GM21390 (cell line): ENCODE results near the gene CLINT1.

ENCODE experiments used
- ATAC-seq: cut with Tn5 transposase; IDR thresholded peaks from one replicate; pipeline ENCODE4 v1.9.1; 2021; ENCODE audit not compliant: unreplicated experiment

The CLINT1 gene

DNA sequence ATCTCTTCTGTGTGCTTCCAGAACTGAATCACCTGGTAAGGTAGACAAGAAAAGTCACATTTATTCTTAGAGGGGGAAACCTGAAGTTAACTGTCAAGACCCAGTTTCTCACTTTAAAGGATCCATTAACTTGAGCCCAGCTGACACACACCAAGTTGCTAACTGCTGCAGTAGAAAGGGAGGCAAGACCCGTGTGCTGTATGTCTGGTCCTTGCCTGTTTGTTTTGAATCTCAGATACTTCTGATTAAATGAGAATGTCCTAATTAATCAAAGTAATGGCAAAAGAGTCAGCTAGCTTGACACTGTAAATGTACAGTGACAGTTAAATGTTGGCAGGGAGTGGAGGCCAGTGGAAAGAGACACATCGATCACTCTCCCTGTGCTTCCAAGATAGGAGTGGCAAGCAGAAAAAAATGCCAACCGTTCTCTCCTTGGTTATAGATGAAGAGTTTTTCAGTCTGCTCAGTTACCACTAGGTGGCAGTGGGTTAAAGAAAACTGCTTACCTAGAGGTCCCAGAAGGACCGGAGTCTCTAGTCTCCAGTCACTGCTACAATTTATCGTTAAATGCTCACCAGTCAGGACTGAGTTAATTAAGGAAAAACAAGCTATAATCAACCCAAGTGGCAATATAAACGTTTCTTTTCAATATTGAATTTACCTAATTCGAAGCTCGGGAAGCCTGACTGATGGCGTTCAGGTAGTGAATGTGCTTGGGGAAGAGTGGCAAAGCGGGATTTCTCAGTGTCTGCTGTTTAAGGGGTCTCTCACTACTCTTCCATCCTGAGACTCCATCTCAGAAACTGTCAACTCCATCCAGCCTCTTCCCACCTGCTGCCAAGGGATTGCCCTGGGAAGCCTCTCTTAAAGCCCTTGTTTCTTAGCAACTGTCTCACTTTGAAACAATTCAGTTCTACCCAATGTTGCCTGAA is 97.0 kb downstream of the CLINT1 start:
- peak; percentile 81 for ATAC-seq

- no peak for ATAC-seq
Observed at GRCh38 chr5:157758706-157759105, 100.2 kb downstream of the CLINT1 start.

DNA sequence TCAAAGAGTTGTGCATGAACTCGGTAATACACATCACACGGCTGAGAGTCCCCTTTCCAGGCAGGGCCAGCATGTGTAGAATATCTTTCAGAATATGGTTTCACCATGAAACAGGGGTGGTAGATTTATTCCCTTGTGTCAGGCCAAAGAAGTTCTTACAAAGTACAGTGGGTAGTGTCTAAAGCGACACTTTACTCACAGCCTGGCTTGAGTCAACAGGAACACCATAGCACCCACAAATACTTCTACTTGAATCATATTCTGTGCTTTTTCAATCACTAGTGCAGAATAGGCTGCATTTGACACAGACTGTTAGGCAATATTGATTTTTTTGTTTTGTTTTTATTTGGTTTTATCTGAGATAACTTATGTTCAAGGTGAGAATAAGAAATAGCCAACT is 102.8 kb downstream of the CLINT1 start:
- no peak for ATAC-seq

GRCh38 chr5:157750320-157750719 is 108.6 kb downstream of the CLINT1 start:
- ATAC-seq: no peak

DNA sequence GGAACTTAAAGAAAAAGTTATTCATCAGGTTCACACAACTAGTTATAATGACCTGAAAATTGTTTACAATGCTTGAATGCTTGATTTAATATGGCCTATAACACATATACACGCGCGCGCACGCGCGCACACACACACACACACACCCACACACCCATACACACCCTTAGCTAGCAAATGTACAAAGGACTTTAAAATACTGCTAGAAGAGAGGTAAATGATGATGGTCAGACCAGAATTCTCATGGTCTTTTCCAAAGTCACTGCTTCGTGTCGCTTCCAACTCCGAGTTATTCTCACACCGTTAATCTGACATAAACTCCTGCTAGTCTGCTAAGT is 109.5 kb downstream of the CLINT1 start:
- ATAC-seq: no peak

- no peak for ATAC-seq
Observed at GRCh38 chr5:157748760-157749461, 110.0 kb downstream of the CLINT1 start.

DNA sequence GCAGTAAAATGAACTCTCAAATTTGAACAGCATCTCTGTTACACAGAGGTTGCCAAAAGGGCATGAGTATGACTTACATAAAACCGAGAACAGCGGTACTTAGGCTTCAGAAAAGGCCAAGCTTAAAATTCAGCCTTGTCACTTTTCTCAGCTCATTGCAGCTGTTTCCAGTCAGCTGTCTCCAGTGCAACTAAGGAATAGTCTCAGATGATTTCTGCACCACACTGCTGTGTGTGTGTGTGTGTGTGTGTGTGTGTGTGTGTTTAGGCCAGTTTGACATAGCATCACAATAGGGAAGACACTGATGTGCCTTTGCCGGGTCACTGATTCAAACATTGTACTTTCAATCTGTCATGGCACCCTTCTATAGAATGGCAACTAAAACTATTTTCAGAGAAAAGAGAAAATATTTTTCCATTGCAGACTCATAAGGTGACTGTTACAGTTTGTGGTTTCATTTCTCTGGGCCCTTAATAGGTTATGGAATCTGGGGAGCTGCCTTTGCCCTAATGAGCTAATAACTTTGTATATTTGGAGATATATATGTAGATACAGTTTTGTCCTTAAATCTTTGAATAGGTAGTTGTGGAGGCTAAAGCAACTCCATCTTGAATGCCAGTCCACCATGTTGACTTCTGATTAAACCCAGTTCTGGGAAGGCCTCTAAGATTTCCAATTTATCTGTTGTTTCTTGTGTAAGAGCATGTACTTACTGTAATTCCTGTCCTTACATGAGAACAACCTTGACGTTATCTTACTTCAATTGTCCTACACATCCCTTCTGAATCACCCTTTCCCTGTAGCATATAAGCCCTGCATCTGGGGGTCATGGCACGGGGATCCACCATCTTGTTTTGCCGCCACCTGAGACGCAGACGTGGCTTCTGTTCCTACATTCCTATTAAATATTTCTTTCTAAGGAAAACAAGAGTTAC is 110.9 kb downstream of the CLINT1 start:
- no peak for ATAC-seq

- no peak for ATAC-seq
Observed at GRCh38 chr5:157747173-157747740, 111.7 kb downstream of the CLINT1 start.

- no peak for ATAC-seq
Observed at GRCh38 chr5:157745041-157745456, 113.9 kb downstream of the CLINT1 start.

- ATAC-seq: peak; percentile 27
Observed at GRCh38 chr5:157744051-157745011, 114.6 kb downstream of the CLINT1 start.

- peak; percentile 90 for ATAC-seq
Observed at GRCh38 chr5:157743163-157744050, 115.5 kb downstream of the CLINT1 start, which contains the start of gene LSM11. TSS of gene LSM11 (plus strand) at chr5:157743712. CDS start at chr5:157743751, 39 bp downstream.

GRCh38 chr5:157741131-157741530 is 117.8 kb downstream of the CLINT1 start:
- ATAC-seq: no peak

GRCh38 chr5:157740229-157740610 is 118.7 kb downstream of the CLINT1 start:
- ATAC-seq: no peak

- ATAC-seq: no peak
Observed at GRCh38 chr5:157739388-157740228, 119.3 kb downstream of the CLINT1 start.

- no peak for ATAC-seq
Observed at GRCh38 chr5:157735991-157736390, 123.0 kb downstream of the CLINT1 start.
